ENCODE data around the gene RPL34.

The RPL34 gene

DNA sequence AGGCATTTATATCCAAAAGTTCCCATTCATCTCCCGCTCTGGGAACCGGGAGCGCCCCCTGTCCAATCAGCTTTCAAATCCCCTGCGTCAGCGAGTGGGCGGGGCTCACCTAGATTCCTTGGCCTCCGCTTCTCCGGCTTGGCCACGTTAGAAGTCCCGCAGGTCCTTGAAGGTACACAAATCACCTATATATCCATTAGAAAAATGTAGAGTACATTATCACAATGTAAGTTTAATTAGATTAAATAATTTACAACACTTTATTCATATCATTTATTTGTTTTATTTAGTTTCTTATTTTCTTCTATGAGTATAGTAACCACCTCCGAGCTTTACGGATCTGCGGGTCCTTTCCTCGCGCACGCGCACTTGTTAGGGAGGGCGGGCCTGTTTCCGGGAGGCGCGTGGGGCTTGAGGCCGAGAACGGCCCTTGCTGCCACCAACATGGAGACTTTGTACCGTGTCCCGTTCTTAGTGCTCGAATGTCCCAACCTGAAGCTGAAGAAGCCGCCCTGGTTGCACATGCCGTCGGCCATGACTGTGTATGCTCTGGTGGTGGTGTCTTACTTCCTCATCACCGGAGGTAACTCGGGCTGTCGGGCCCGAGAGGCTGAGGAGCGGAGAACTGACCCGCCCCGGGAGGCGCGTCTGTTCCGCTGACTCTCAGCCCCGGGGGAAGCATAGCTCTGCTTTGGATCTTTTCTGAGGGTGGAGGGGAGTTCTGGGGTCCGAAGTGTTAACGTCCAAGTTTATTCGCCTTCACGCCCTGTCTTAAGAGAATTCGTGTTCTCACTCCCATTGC is 30.0 kb downstream of the RPL34 start, which contains the start of gene OSTC (continued):
- TF ChIP-seq GLIS1 (tag by site-specific recombination; IDR thresholded peaks at IDR 0.05) (peak; percentile 22; the same call in 1 of the 2 replicates), ZBTB17 (tag by site-specific recombination; IDR thresholded peaks at IDR 0.05) (no peak), ZEB2 (tag by site-specific recombination; IDR thresholded peaks at IDR 0.05) (no peak), ZNF624 (tag by site-specific recombination; IDR thresholded peaks at IDR 0.05) (no peak), YY2 (tag by site-specific recombination; IDR thresholded peaks at IDR 0.05) (no peak; the same call in 1 of the 2 replicates), ZNF610 (tag by site-specific recombination; IDR thresholded peaks at IDR 0.05; ENCODE audit: borderline replicate concordance) (no peak), ZNF274 (IDR thresholded peaks at IDR 0.05; ENCODE audit: low read length) (no peak), ZNF274 (tag by site-specific recombination; IDR thresholded peaks at IDR 0.05; ENCODE audit: borderline replicate concordance) (no peak), ZNF791 (tag by site-specific recombination; IDR thresholded peaks at IDR 0.05) (no peak), ZNF394 (tag by site-specific recombination; IDR thresholded peaks at IDR 0.05; ENCODE audit: borderline replicate concordance) (peak; percentile 61; the same call in 1 of the 2 replicates), KLF16 (tag by site-specific recombination; IDR thresholded peaks at IDR 0.05) (0 out of 2 replicates have a peak, but pooled peaks have one; percentile 60), ZNF623 (tag by site-specific recombination; IDR thresholded peaks at IDR 0.05) (peak; percentile 15; the same call in 1 of the 2 replicates), ZNF37A (tag by site-specific recombination; IDR thresholded peaks at IDR 0.05) (no peak), SP3 (tag by site-specific recombination; IDR thresholded peaks at IDR 0.05) (peak; percentile 76), SP2 (tag by site-specific recombination; IDR thresholded peaks at IDR 0.05) (peak; percentile 67), YY1 (tag by site-specific recombination; IDR thresholded peaks at IDR 0.05) (0 out of 2 replicates have a peak, but pooled peaks have one; percentile 46), ZBTB20 (tag by site-specific recombination; IDR thresholded peaks at IDR 0.05) (peak; percentile 84), KLF9 (tag by site-specific recombination; IDR thresholded peaks at IDR 0.05; ENCODE audit: low read depth) (peak; percentile 58), SALL2 (tag by site-specific recombination; IDR thresholded peaks at IDR 0.05; ENCODE audit: borderline replicate concordance) (no peak), ZNF596 (tag by site-specific recombination; IDR thresholded peaks at IDR 0.05) (no peak), ZNF174 (tag by site-specific recombination; IDR thresholded peaks at IDR 0.05) (no peak), ZNF214 (tag by site-specific recombination; IDR thresholded peaks at IDR 0.05; ENCODE audit: borderline replicate concordance) (no peak), GLI4 (tag by site-specific recombination; IDR thresholded peaks at IDR 0.05) (no peak), ZNF2 (tag by site-specific recombination; IDR thresholded peaks at IDR 0.05) (peak; percentile 40; the same call in 1 of the 2 replicates), ZNF600 (tag by site-specific recombination; IDR thresholded peaks at IDR 0.05) (peak; percentile 36; the same call in 1 of the 2 replicates)
- TF ChIP-seq, protein P1, sequence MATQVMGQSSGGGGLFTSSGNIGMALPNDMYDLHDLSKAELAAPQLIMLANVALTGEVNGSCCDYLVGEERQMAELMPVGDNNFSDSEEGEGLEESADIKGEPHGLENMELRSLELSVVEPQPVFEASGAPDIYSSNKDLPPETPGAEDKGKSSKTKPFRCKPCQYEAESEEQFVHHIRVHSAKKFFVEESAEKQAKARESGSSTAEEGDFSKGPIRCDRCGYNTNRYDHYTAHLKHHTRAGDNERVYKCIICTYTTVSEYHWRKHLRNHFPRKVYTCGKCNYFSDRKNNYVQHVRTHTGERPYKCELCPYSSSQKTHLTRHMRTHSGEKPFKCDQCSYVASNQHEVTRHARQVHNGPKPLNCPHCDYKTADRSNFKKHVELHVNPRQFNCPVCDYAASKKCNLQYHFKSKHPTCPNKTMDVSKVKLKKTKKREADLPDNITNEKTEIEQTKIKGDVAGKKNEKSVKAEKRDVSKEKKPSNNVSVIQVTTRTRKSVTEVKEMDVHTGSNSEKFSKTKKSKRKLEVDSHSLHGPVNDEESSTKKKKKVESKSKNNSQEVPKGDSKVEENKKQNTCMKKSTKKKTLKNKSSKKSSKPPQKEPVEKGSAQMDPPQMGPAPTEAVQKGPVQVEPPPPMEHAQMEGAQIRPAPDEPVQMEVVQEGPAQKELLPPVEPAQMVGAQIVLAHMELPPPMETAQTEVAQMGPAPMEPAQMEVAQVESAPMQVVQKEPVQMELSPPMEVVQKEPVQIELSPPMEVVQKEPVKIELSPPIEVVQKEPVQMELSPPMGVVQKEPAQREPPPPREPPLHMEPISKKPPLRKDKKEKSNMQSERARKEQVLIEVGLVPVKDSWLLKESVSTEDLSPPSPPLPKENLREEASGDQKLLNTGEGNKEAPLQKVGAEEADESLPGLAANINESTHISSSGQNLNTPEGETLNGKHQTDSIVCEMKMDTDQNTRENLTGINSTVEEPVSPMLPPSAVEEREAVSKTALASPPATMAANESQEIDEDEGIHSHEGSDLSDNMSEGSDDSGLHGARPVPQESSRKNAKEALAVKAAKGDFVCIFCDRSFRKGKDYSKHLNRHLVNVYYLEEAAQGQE (tag by site-specific recombination; IDR thresholded peaks at IDR 0.05), result no peak
- TF ChIP-seq, protein P2, sequence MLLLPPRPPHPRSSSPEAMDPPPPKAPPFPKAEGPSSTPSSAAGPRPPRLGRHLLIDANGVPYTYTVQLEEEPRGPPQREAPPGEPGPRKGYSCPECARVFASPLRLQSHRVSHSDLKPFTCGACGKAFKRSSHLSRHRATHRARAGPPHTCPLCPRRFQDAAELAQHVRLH (tag by site-specific recombination; IDR thresholded peaks at IDR 0.05), result no peak
- TF ChIP-seq, protein P3, sequence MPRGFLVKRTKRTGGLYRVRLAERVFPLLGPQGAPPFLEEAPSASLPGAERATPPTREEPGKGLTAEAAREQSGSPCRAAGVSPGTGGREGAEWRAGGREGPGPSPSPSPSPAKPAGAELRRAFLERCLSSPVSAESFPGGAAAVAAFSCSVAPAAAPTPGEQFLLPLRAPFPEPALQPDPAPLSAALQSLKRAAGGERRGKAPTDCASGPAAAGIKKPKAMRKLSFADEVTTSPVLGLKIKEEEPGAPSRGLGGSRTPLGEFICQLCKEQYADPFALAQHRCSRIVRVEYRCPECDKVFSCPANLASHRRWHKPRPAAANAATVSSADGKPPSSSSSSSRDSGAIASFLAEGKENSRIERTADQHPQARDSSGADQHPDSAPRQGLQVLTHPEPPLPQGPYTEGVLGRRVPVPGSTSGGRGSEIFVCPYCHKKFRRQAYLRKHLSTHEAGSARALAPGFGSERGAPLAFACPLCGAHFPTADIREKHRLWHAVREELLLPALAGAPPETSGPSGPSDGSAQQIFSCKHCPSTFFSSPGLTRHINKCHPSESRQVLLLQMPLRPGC (tag by site-specific recombination; IDR thresholded peaks at IDR 0.05), result no peak
- TF ChIP-seq, protein P4, sequence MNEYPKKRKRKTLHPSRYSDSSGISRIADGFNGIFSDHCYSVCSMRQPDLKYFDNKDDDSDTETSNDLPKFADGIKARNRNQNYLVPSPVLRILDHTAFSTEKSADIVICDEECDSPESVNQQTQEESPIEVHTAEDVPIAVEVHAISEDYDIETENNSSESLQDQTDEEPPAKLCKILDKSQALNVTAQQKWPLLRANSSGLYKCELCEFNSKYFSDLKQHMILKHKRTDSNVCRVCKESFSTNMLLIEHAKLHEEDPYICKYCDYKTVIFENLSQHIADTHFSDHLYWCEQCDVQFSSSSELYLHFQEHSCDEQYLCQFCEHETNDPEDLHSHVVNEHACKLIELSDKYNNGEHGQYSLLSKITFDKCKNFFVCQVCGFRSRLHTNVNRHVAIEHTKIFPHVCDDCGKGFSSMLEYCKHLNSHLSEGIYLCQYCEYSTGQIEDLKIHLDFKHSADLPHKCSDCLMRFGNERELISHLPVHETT (tag by site-specific recombination; IDR thresholded peaks at IDR 0.05), result no peak

Data from HEK293 (cell line).